CD14-positive monocyte (primary cell): ENCODE measurements around the gene KLHL34. TPM values are rescaled to one million over a fixed set of nuclear protein-coding genes. Genes with fewer than 3 reads are reported as not detected.

Experiments
- DNase-seq, 3 donors: peaks; one replicate each; pipeline ENCODE4 v3.0.0-alpha.2; 2011 to 2022
- H2AFZ ChIP-seq: 2 replicates; pipeline ENCODE4 v1.6.0; 2012; ENCODE audit warnings: mild to moderate bottlenecking, low read depth, low read length, inconsistent platforms; ENCODE audit not compliant: insufficient read depth, poor library complexity, severe bottlenecking
- H3K27ac ChIP-seq, 2 donors: 1 replicate in 1 of 2; 2 replicates in 1 of 2; pipeline ENCODE4 v1.5.1; 2012 to 2013; ENCODE audit warnings: low read length in 2 of 2, control low read depth in 1 of 2, inconsistent platforms in 1 of 2, low read depth in 1 of 2, mild to moderate bottlenecking in 1 of 2
- H3K27me3 ChIP-seq, 2 donors: one replicate each; pipeline versions ENCODE4 v1.6.0 to v1.6.1; 2011 to 2013; ENCODE audit warnings: low read length in 2 of 2; ENCODE audit not compliant: control insufficient read depth in 2 of 2, insufficient read depth in 2 of 2
- H3K36me3 ChIP-seq, 2 donors: replicated peaks in 1 of 2; 1 replicate in 1 of 2; 2 replicates in 1 of 2; pipeline versions ENCODE4 v1.5.1 to v1.6.1; 2012 to 2013; ENCODE audit warnings: low read length in 2 of 2, control low read depth in 1 of 2, inconsistent platforms in 1 of 2, mild to moderate bottlenecking in 1 of 2; ENCODE audit not compliant: insufficient read depth in 2 of 2, control insufficient read depth in 1 of 2
- H3K4me1 ChIP-seq, 2 donors: 1 replicate in 1 of 2; 2 replicates in 1 of 2; pipeline versions ENCODE4 v1.5.1 to v1.6.1; 2012 to 2013; ENCODE audit warnings: low read length in 2 of 2, control low read depth in 1 of 2, inconsistent platforms in 1 of 2, mild to moderate bottlenecking in 1 of 2, moderate library complexity in 1 of 2; ENCODE audit not compliant: insufficient read depth in 2 of 2, control insufficient read depth in 1 of 2
- H3K4me2 ChIP-seq: replicated peaks from 2 replicates; pipeline ENCODE3; 2012; ENCODE audit warnings: low read length, moderate library complexity, mild to moderate bottlenecking; ENCODE audit not compliant: poor library complexity, severe bottlenecking; ENCODE audit errors: extremely low read depth
- H3K4me3 ChIP-seq, 3 experiments: fragments of 200-600 bp in 1 of 3; sonication (generic) in 1 of 3; replicated peaks in 1 of 3; 1 replicate in 2 of 3; 2 replicates in 1 of 3; pipeline ENCODE4 v1.5.1; 2011 to 2013; ENCODE audit warnings: low read length in 3 of 3, mild to moderate bottlenecking in 3 of 3, control low read depth in 2 of 3, low read depth in 2 of 3, inconsistent platforms in 1 of 3, moderate library complexity in 1 of 3
- H3K79me2 ChIP-seq: 2 replicates; pipeline ENCODE4 v1.6.0; 2012; ENCODE audit warnings: mild to moderate bottlenecking, control low read depth, inconsistent platforms, low read length, moderate library complexity; ENCODE audit not compliant: insufficient read depth
- H3K9ac ChIP-seq: 2 replicates; pipeline ENCODE4 v1.6.0; 2017; ENCODE audit warnings: low read length, mild to moderate bottlenecking; ENCODE audit not compliant: insufficient read depth, poor library complexity, severe bottlenecking
- H3K9me3 ChIP-seq, 2 donors: replicated peaks in 1 of 2; 1 replicate in 1 of 2; 2 replicates in 1 of 2; pipeline versions ENCODE4 v1.5.1 to v1.6.1; 2012 to 2013; ENCODE audit warnings: low read length in 2 of 2, control low read depth in 1 of 2; ENCODE audit not compliant: control insufficient read depth in 1 of 2, insufficient read depth in 1 of 2
- H4K20me1 ChIP-seq: 2 replicates; pipeline ENCODE4 v1.6.0; 2012; ENCODE audit warnings: mild to moderate bottlenecking, low read length, control low read depth, moderate library complexity; ENCODE audit not compliant: insufficient read depth
- H3K27ac Mint-ChIP-seq, 7 donors: one replicate each; pipeline ENCODE4 v1.8.0; 2020; ENCODE audit warnings: mild to moderate bottlenecking in 7 of 7, mixed read lengths in 7 of 7, moderate library complexity in 6 of 7, inconsistent platforms in 2 of 7
- H3K27me3 Mint-ChIP-seq, 3 donors: one replicate each; pipeline ENCODE4 v1.8.0; 2021 to 2022; ENCODE audit warnings: low read depth in 3 of 3, mild to moderate bottlenecking in 3 of 3, mixed read lengths in 3 of 3, moderate library complexity in 3 of 3, inconsistent platforms in 1 of 3
- H3K36me3 Mint-ChIP-seq, 2 donors: one replicate each; pipeline ENCODE4 v1.8.0; 2020; ENCODE audit warnings: mixed read lengths in 2 of 2, inconsistent platforms in 1 of 2, mild to moderate bottlenecking in 1 of 2
- H3K4me1 Mint-ChIP-seq: one replicate; pipeline ENCODE4 v1.8.0; 2020; ENCODE audit warnings: mild to moderate bottlenecking, mixed read lengths
- H3K4me3 Mint-ChIP-seq, 2 donors: one replicate each; pipeline ENCODE4 v1.8.0; 2020; ENCODE audit warnings: mild to moderate bottlenecking in 2 of 2, mixed read lengths in 2 of 2, moderate library complexity in 1 of 2
- H3K9me3 Mint-ChIP-seq, 7 donors: one replicate each; pipeline ENCODE4 v1.8.0; 2020 to 2022; ENCODE audit warnings: mixed read lengths in 7 of 7, mild to moderate bottlenecking in 6 of 7, moderate library complexity in 6 of 7, inconsistent platforms in 2 of 7
- WGBS: methylation state at CpG from one replicate; pipeline ENCODE4 v1.1.5; 2013; ENCODE audit warnings: missing lambda C conversion rate; ENCODE audit not compliant: insufficient coverage; 5-methylcytosine and 5-hydroxymethylcytosine counted together
- intact Hi-C, 2 donors: fragments of 100-400 bp; cut with micrococcal nuclease; formaldehyde crosslinking; loops; one replicate each; pipeline versions ENCODE4 v1.15.0 to v1.15.1; 2023
- polyA plus RNA-seq, 3 donors: library from polyadenylated mRNA; depleted of rRNA in 1 of 3; unstranded in 2 of 3; stranded (reverse) in 1 of 3; fragments of 300-500 nt in 2 of 3; fragments of >200 nt in 1 of 3; fragmentation: Illumina TruSeq in 2 of 3; gene quantifications; 1 replicate in 2 of 3; 2 replicates in 1 of 3; pipeline ENCODE4 v1.2.3, GENCODE V29; 2012 to 2021
- TF ChIP-seq, protein P1 (sequence below): fragments of 200-600 bp; IDR thresholded peaks from one replicate; pipeline ENCODE4 v1.8.0; 2022; ENCODE audit warnings: antibody characterized with exemption, mild to moderate bottlenecking

The KLHL34 gene
- polyA plus RNA-seq, 3 donors, result not detected

DNA sequence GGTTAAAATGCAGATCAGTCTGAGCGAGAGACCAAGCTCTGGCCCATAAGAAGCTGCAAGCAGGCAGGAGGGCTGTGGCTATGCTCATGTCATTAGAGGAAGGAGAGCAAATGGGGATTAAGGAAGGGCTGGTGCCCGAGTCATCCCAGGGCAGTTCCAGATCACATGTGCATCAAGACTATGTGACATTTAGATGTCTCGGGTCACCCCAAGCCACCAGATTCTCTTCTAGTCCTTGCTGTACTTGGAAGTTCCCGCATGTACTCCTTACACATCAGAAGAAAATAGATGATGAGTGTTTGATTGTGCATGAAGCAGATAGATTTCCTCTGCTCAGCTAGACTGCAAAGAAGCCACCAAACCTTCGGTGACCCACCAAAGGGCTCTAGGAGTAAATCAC is 42.1 kb upstream of the KLHL34 start:
- no peak overlapping the region for H3K9ac ChIP-seq

DNA sequence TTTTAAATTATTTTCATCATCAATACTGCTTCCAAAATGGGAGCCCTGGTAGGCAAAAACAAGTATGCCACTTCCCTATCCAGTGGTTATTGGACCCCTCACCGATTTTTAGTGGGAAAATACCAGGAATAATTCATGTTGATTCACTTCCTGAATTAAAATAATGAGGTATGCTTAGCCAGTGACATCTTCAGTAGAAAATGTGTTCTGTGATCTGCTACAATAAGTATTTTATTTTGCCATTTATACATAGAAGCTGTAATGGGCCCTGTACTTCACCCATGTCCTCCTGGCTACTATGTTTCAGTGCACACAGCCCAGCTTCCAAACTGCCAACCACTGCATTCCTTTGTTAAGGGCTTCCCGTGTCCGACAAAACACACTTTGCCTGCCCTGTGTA is 41.0 kb upstream of the KLHL34 start:
- no CpG with 5 or more reads among the region's 3 CpGs for whole genome bisulfite sequencing
- H3K27ac Mint-ChIP-seq, result no peak overlapping the region
- no peak overlapping the region for H3K4me3 Mint-ChIP-seq

More for the DNA sequence above, 42.1 kb upstream of the KLHL34 start:
- TF ChIP-seq, protein P1, sequence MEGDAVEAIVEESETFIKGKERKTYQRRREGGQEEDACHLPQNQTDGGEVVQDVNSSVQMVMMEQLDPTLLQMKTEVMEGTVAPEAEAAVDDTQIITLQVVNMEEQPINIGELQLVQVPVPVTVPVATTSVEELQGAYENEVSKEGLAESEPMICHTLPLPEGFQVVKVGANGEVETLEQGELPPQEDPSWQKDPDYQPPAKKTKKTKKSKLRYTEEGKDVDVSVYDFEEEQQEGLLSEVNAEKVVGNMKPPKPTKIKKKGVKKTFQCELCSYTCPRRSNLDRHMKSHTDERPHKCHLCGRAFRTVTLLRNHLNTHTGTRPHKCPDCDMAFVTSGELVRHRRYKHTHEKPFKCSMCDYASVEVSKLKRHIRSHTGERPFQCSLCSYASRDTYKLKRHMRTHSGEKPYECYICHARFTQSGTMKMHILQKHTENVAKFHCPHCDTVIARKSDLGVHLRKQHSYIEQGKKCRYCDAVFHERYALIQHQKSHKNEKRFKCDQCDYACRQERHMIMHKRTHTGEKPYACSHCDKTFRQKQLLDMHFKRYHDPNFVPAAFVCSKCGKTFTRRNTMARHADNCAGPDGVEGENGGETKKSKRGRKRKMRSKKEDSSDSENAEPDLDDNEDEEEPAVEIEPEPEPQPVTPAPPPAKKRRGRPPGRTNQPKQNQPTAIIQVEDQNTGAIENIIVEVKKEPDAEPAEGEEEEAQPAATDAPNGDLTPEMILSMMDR, result no peak
- peak in 1 of 3 donors; percentile 1 for DNase-seq
- H2AFZ ChIP-seq, result no peak overlapping the region
- Mint-ChIP-seq H3K36me3 (no peaks in the 10 kb centered on the region), H3K4me3 (no peak overlapping the region), H3K27ac (no peak overlapping the region), H3K9me3 (peaks cover 0 to 2% (median 0%) of the 10 kb centered on the region in 7 donors), H3K4me1 (peaks cover 7% of the 10 kb centered on the region), H3K27me3 (peaks cover 0 to 14% (median 0%) of the 10 kb centered on the region in 3 donors)
- H3K27ac ChIP-seq, result no peak overlapping the region
- H3K36me3 ChIP-seq, result no peaks in the 10 kb centered on the region
- H3K79me2 ChIP-seq, result no peaks in the 10 kb centered on the region
- H3K4me1 ChIP-seq, result peaks cover 0 to 4% of the 10 kb centered on the region in 2 donors
- intact Hi-C loops, result no loop called here
- no peak overlapping the region for H3K4me2 ChIP-seq
- no peaks in the 10 kb centered on the region for H3K27me3 ChIP-seq
- H4K20me1 ChIP-seq, result no peaks in the 10 kb centered on the region
- H3K9me3 ChIP-seq, result no peaks in the 10 kb centered on the region
- H3K4me3 ChIP-seq, result no peak overlapping the region
- WGBS, result 80% methylated on average over 1 of the region's 5 CpGs

More for the DNA sequence above, 41.0 kb upstream of the KLHL34 start:
- Histone ChIP-seq H3K4me3 (no peak overlapping the region), H2AFZ (no peak overlapping the region), H3K27ac (no peak overlapping the region), H3K9ac (no peak overlapping the region), H3K4me1 (peaks cover 0 to 4% of the 10 kb centered on the region in 2 donors), H3K79me2 (no peaks in the 10 kb centered on the region), H3K9me3 (no peaks in the 10 kb centered on the region), H3K27me3 (no peaks in the 10 kb centered on the region), H3K36me3 (no peaks in the 10 kb centered on the region), H3K4me2 (no peak overlapping the region), H4K20me1 (no peaks in the 10 kb centered on the region)
- intact Hi-C loops, result no loop called here
- TF ChIP-seq, protein P1, result no peak
- Mint-ChIP-seq H3K27me3 (peaks cover 0 to 12% (median 0%) of the 10 kb centered on the region in 3 donors), H3K9me3 (peaks cover 0 to 2% (median 0%) of the 10 kb centered on the region in 7 donors), H3K4me1 (peaks cover 7% of the 10 kb centered on the region), H3K36me3 (no peaks in the 10 kb centered on the region)
- no peak for DNase-seq
